ENCODE measurements around the gene IDH3B. TPM values are rescaled to one million over a fixed set of nuclear protein-coding genes. Genes with fewer than 3 reads are reported as not detected.

Gene IDH3B
- total RNA-seq, 1 donor from 2014 or later, result 46.9 TPM

- ATAC-seq (no peak), DNase-seq (ENCODE audit: low spot score) (no peak)
Measured at GRCh38 chr20:2624190-2624589, 39.8 kb downstream of the IDH3B start.

GRCh38 chr20:2619961-2620595 is 43.9 kb downstream of the IDH3B start:
- no peak for ATAC-seq
- DNase-seq (ENCODE audit: low spot score), result no peak

GRCh38 chr20:2619337-2619736 is 44.7 kb downstream of the IDH3B start:
- ATAC-seq, result no peak
- no peak for DNase-seq (ENCODE audit: low spot score)

GRCh38 chr20:2618815-2619214 is 45.2 kb downstream of the IDH3B start:
- ATAC-seq, result no peak
- no peak for DNase-seq (ENCODE audit: low spot score)

GRCh38 chr20:2617099-2617714 is 46.8 kb downstream of the IDH3B start:
- DNase-seq (ENCODE audit: low spot score), result no peak
- no peak for ATAC-seq

- no peak for ATAC-seq
Measured at GRCh38 chr20:2616634-2617033, 47.4 kb downstream of the IDH3B start.

GRCh38 chr20:2612073-2612472 is 51.9 kb downstream of the IDH3B start:
- ATAC-seq, result no peak

More at GRCh38 chr20:2616634-2617033, 47.4 kb downstream of the IDH3B start:
- DNase-seq (ENCODE audit: low spot score), result no peak

GRCh38 chr20:2610941-2611720 is 52.9 kb downstream of the IDH3B start:
- no peak for ATAC-seq
- DNase-seq (ENCODE audit: low spot score), result no peak

More at GRCh38 chr20:2612073-2612472, 51.9 kb downstream of the IDH3B start:
- no peak for DNase-seq (ENCODE audit: low spot score)

GRCh38 chr20:2610326-2610725 is 53.7 kb downstream of the IDH3B start:
- no peak for ATAC-seq

More at GRCh38 chr20:2610326-2610725, 53.7 kb downstream of the IDH3B start:
- DNase-seq (ENCODE audit: low spot score), result no peak

Other genes with a start within 250 kb of the IDH3B start
- 30.0 TPM for gene SNRPB, start 193.4 kb downstream of the IDH3B start, total RNA-seq
- gene ZNF343, start 155.3 kb downstream of the IDH3B start, total RNA-seq, result 4.3 TPM
- gene TMC2, start 127.6 kb downstream of the IDH3B start, total RNA-seq, result not detected
- 30.4 TPM for gene NOP56, start 11.6 kb downstream of the IDH3B start, total RNA-seq
- 8.9 TPM for gene EBF4, start 28.6 kb upstream of the IDH3B start, total RNA-seq
- not detected for gene CPXM1, start 136.4 kb upstream of the IDH3B start, total RNA-seq
- gene C20orf141, start 150.8 kb upstream of the IDH3B start, total RNA-seq, result not detected
- gene TMEM239, start 152.1 kb upstream of the IDH3B start, total RNA-seq, result not detected
- 21.4 TPM for gene PCED1A, start 176.4 kb upstream of the IDH3B start, total RNA-seq
- 19.3 TPM for gene VPS16, start 176.5 kb upstream of the IDH3B start, total RNA-seq
- 15.3 TPM for gene PTPRA, start 209.3 kb upstream of the IDH3B start, total RNA-seq

All from left lobe of liver (tissue), 2 donors.